Tibial nerve (tissue), 4 donors: ENCODE measurements around the gene KRT72.

Source experiments
- CTCF ChIP-seq, 5 experiments: fragments of 200-600 bp in 3 of 5; fragments of 450-650 bp in 2 of 5; sonication (generic) in 3 of 5; IDR thresholded peaks; one replicate each; pipeline ENCODE4 v1.5.1; 2016 to 2019; ENCODE audit warnings: antibody characterized with exemption in 5 of 5, mild to moderate bottlenecking in 3 of 5, moderate library complexity in 2 of 5
- EP300 ChIP-seq, 2 donors: sonication (generic); formaldehyde crosslinking; IDR thresholded peaks; one replicate each; pipeline ENCODE4 v1.6.1; 2017; ENCODE audit warnings: antibody characterized with exemption in 2 of 2, mild to moderate bottlenecking in 1 of 2
- POLR2A ChIP-seq, 2 donors: fragments of 450-650 bp; IDR thresholded peaks; one replicate each; pipeline ENCODE4 v1.6.1; 2017; ENCODE audit warnings: antibody characterized with exemption in 2 of 2, mild to moderate bottlenecking in 2 of 2, moderate library complexity in 2 of 2

GRCh38 chr12:52555577-52555976 is 45.7 kb downstream of the KRT72 start:
- TF ChIP-seq POLR2A (IDR thresholded peaks at IDR 0.05) = no peak
- no peak for TF ChIP-seq CTCF (IDR thresholded peaks at IDR 0.05)
- TF ChIP-seq EP300 (IDR thresholded peaks at IDR 0.05) = no peak
